ENCODE data around the gene CCR7.

- TF ChIP-seq USF1 (IDR thresholded peaks at IDR 0.05) (no peak), REST (IDR thresholded peaks at IDR 0.05; ENCODE audit: low read depth) (no peak), TCF12 (IDR thresholded peaks at IDR 0.05; ENCODE audit: low read depth) (no peak), CEBPB (IDR thresholded peaks at IDR 0.05) (no peak), EP300 (IDR thresholded peaks at IDR 0.05; ENCODE audit: borderline replicate concordance) (no peak), NFIC (IDR thresholded peaks at IDR 0.05) (no peak), FOXM1 (IDR thresholded peaks at IDR 0.05; ENCODE audit: borderline replicate concordance, low read depth) (no peak)
- TF ChIP-seq, protein P1, sequence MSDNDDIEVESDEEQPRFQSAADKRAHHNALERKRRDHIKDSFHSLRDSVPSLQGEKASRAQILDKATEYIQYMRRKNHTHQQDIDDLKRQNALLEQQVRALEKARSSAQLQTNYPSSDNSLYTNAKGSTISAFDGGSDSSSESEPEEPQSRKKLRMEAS (IDR thresholded peaks at IDR 0.05), result no peak
Measured at GRCh38 chr17:40517981-40518380, 47.3 kb downstream of the CCR7 start.

All from Ishikawa (cell line).